WERI-Rb-1 (cell line): ENCODE data around the gene ACTR1A.
"Not testable (repeated sequence)": the region's sequence is repeated elsewhere in the genome, so short reads cannot be mapped to it uniquely, and the experiment has no call there.

Experiments used
- DNase-seq: peaks from one replicate; pipeline ENCODE4 v3.0.0-alpha.2; 2020
- H3K27ac ChIP-seq: fragments of 250-450 bp; sonication (Bioruptor Pico); 2 replicates; pipeline ENCODE4 v1.5.1; 2020; ENCODE audit warnings: mild to moderate bottlenecking, moderate library complexity
- H3K27me3 ChIP-seq: fragments of 250-450 bp; sonication (Bioruptor Pico); 2 replicates; pipeline ENCODE4 v1.5.1; 2021; ENCODE audit warnings: mild to moderate bottlenecking, low read depth, moderate library complexity; ENCODE audit not compliant: insufficient read depth, severe bottlenecking
- H3K36me3 ChIP-seq: fragments of 250-450 bp; sonication (Bioruptor Pico); 2 replicates; pipeline ENCODE4 v1.5.1; 2020; ENCODE audit warnings: mild to moderate bottlenecking, moderate library complexity
- H3K4me3 ChIP-seq: 2 replicates; pipeline ENCODE4 v1.5.1; 2011; ENCODE audit warnings: low read depth, mild to moderate bottlenecking, control low read depth, low read length
- H3K9me3 ChIP-seq: fragments of 250-450 bp; sonication (Bioruptor Pico); 2 replicates; pipeline ENCODE4 v1.5.1; 2021; ENCODE audit warnings: mild to moderate bottlenecking, moderate library complexity; ENCODE audit not compliant: severe bottlenecking
- CTCF ChIP-seq: IDR thresholded peaks from 2 replicates; pipeline ENCODE4 v1.5.1; 2011; ENCODE audit warnings: low read depth, mild to moderate bottlenecking, control low read depth, inconsistent platforms, low read length

ACTR1A gene

GRCh38 chr10:102460836-102461186, 41.7 kb downstream of the ACTR1A start:
- no peaks in the 10 kb centered on the region for H3K9me3 ChIP-seq
- H3K27me3 ChIP-seq, result no peaks in the 10 kb centered on the region
- H3K4me3 ChIP-seq, result peak overlapping the region; percentile 66
- TF ChIP-seq CTCF, result no peak
- peaks cover under 1% of the 10 kb centered on the region; the same call in 1 of the 2 replicates for H3K36me3 ChIP-seq
- peak overlapping the region; percentile 92 for H3K27ac ChIP-seq
- DNase-seq, result no peak

- no peak overlapping the region for H3K4me3 ChIP-seq
- no peak overlapping the region for H3K27ac ChIP-seq
- 0 out of 2 replicates have a peak, but pooled peaks cover 3% of the 10 kb centered on the region for H3K36me3 ChIP-seq
- H3K9me3 ChIP-seq, result no peaks in the 10 kb centered on the region
- no peak for DNase-seq
- H3K27me3 ChIP-seq, result no peaks in the 10 kb centered on the region
- no peak for TF ChIP-seq CTCF
Measured at GRCh38 chr10:102458656-102459055, 43.9 kb downstream of the ACTR1A start.

- no peak overlapping the region for H3K4me3 ChIP-seq
- no peak for TF ChIP-seq CTCF
- DNase-seq, result no peak
Measured at GRCh38 chr10:102457591-102458150, 44.8 kb downstream of the ACTR1A start.

GRCh38 chr10:102455893-102456471, 46.5 kb downstream of the ACTR1A start:
- TF ChIP-seq CTCF, result no peak
- peaks cover 15% of the 10 kb centered on the region for H3K36me3 ChIP-seq
- no peak overlapping the region for H3K4me3 ChIP-seq
- peak; percentile 88 for DNase-seq
- H3K9me3 ChIP-seq, result no peaks in the 10 kb centered on the region
- H3K27ac ChIP-seq, result peak overlapping the region; percentile 93
- H3K27me3 ChIP-seq, result no peaks in the 10 kb centered on the region

More at GRCh38 chr10:102457591-102458150, 44.8 kb downstream of the ACTR1A start:
- H3K27me3 ChIP-seq, result no peaks in the 10 kb centered on the region
- peak overlapping the region; percentile 93 for H3K27ac ChIP-seq
- peaks cover 8% of the 10 kb centered on the region for H3K36me3 ChIP-seq
- no peaks in the 10 kb centered on the region for H3K9me3 ChIP-seq

- peaks cover 15% of the 10 kb centered on the region for H3K36me3 ChIP-seq
- DNase-seq, result peak; percentile 66
- not testable (repeated sequence) for H3K27me3 ChIP-seq, H3K9me3 ChIP-seq, H3K4me3 ChIP-seq
- peak overlapping the region; percentile 93 for H3K27ac ChIP-seq
Measured at GRCh38 chr10:102454662-102455487, 47.6 kb downstream of the ACTR1A start.

GRCh38 chr10:102453502-102453901, 49.0 kb downstream of the ACTR1A start:
- Histone ChIP-seq H3K4me3 (no peak overlapping the region), H3K36me3 (peaks cover 15% of the 10 kb centered on the region), H3K27me3 (no peaks in the 10 kb centered on the region), H3K9me3 (no peaks in the 10 kb centered on the region), H3K27ac (peak overlapping the region; percentile 93)
- TF ChIP-seq CTCF, result no peak
- DNase-seq, result no peak
